Lung (tissue), 12 donors: ENCODE data around the gene XYLT1. TPM values are rescaled to one million over a fixed set of nuclear protein-coding genes. Genes with fewer than 3 reads are reported as not detected.

Source experiments
- ATAC-seq: fragments of 200-7000 bp; cut with Tn5 transposase; one replicate; pipeline ENCODE4 v1.9.1; 2020; ENCODE audit warnings: moderate number of reproducible peaks; ENCODE audit not compliant: insufficient read depth, low FRiP score
- DNase-seq, 3 donors: peaks; one replicate each; pipeline ENCODE4 v3.0.0-alpha.2; 2013 to 2017
- H3K27ac ChIP-seq, 2 donors: one replicate each; pipeline ENCODE4 v1.5.1; 2013; ENCODE audit warnings: mild to moderate bottlenecking in 2 of 2, moderate library complexity in 2 of 2, control low read depth in 1 of 2, inconsistent platforms in 1 of 2, low read depth in 1 of 2, low read length in 1 of 2
- H3K27me3 ChIP-seq, 3 donors: one replicate each; pipeline ENCODE4 v1.5.1; 2013; ENCODE audit warnings: low read length in 2 of 3; ENCODE audit not compliant: control insufficient read depth in 3 of 3, insufficient read depth in 3 of 3
- H3K36me3 ChIP-seq, 4 donors: one replicate each; pipeline ENCODE4 v1.5.1; 2013; ENCODE audit warnings: low read length in 4 of 4, mild to moderate bottlenecking in 1 of 4, moderate library complexity in 1 of 4; ENCODE audit not compliant: control insufficient read depth in 4 of 4, insufficient read depth in 4 of 4
- H3K4me1 ChIP-seq, 5 donors: one replicate each; pipeline ENCODE4 v1.5.1; 2013; ENCODE audit warnings: low read length in 5 of 5, mild to moderate bottlenecking in 2 of 5, moderate library complexity in 1 of 5; ENCODE audit not compliant: control insufficient read depth in 5 of 5, insufficient read depth in 5 of 5
- H3K4me3 ChIP-seq: one replicate; pipeline ENCODE4 v1.5.1; 2013; ENCODE audit warnings: mild to moderate bottlenecking, control low read depth, moderate library complexity
- H3K9ac ChIP-seq, 2 donors: one replicate each; pipeline ENCODE4 v1.5.1; 2013; ENCODE audit warnings: low read length in 2 of 2, control low read depth in 1 of 2; ENCODE audit not compliant: insufficient read depth in 1 of 2
- H3K9me3 ChIP-seq, 4 donors: one replicate each; pipeline ENCODE4 v1.5.1; 2013; ENCODE audit warnings: low read length in 3 of 4, mild to moderate bottlenecking in 1 of 4, moderate library complexity in 1 of 4; ENCODE audit not compliant: control insufficient read depth in 4 of 4, insufficient read depth in 3 of 4
- CTCF ChIP-seq: IDR thresholded peaks from 2 replicates; pipeline ENCODE4 v1.5.1; 2012; ENCODE audit warnings: mild to moderate bottlenecking; ENCODE audit errors: control extremely low read depth, extremely low read depth
- WGBS, 2 donors: extraction: QIAGEN DNeasy Blood & Tissue Kit; methylation state at CpG; one replicate each; pipeline ENCODE4 v1.1.7; 2013; 5-methylcytosine and 5-hydroxymethylcytosine counted together
- polyA plus RNA-seq, 2 donors: library from polyadenylated mRNA; stranded (reverse); fragments of 200-250 nt; gene quantifications; one replicate each; pipeline ENCODE4 v1.2.1, GENCODE V29; 2013
- total RNA-seq, 2 donors: library from RNA; depleted of rRNA in 1 of 2; stranded (reverse); fragments of >200 nt in 1 of 2; gene quantifications; one replicate each; pipeline ENCODE4 v1.2.1, GENCODE V29; 2014 to 2021
- donor health status: control.
- donor health status: control.
- donor health status: Bipolar disorder and iron deficiency.
- donor health status: healthy.
- donor health status: DM: yes; HTN: yes; CAD: no.

The XYLT1 gene
- total and polyA plus RNA-seq, 4 donors = 1.4 to 11.5 (median 6.9) TPM

GRCh38 chr16:17154981-17155380, 315.8 kb downstream of the XYLT1 start:
- Histone ChIP-seq H3K4me1 (peaks cover 0 to 1% (median 0%) of the 10 kb centered on the region in 5 donors), H3K36me3 (no peaks in the 10 kb centered on the region), H3K27me3 (no peaks in the 10 kb centered on the region), H3K4me3 (no peak overlapping the region), H3K9me3 (no peaks in the 10 kb centered on the region), H3K9ac (no peak overlapping the region), H3K27ac (no peak overlapping the region)
- 78 to 81% methylated on average over 2 of the region's 2 CpGs for WGBS, 2 donors
- ATAC-seq = no peak
- no peak for DNase-seq
- TF ChIP-seq CTCF = no peak

- no peak overlapping the region for H3K4me3 ChIP-seq
- no peaks in the 10 kb centered on the region for H3K4me1 ChIP-seq
- no peaks in the 10 kb centered on the region for H3K27me3 ChIP-seq
- 88 to 89% methylated on average over 7 of the region's 7 CpGs for WGBS, 2 donors
- no peak for TF ChIP-seq CTCF
- no peak overlapping the region for H3K9ac ChIP-seq
- H3K9me3 ChIP-seq = no peaks in the 10 kb centered on the region
- no peak overlapping the region for H3K27ac ChIP-seq
- ATAC-seq (no peak), DNase-seq (no peak)
- H3K36me3 ChIP-seq = no peaks in the 10 kb centered on the region
Measured at GRCh38 chr16:17152311-17152710, 318.4 kb downstream of the XYLT1 start.

- ATAC-seq = no peak
- TF ChIP-seq CTCF = no peak
- no peaks in the 10 kb centered on the region for H3K36me3 ChIP-seq
- WGBS, 2 donors = 97 to 98% methylated on average over 5 of the region's 5 CpGs
- no peaks in the 10 kb centered on the region for H3K27me3 ChIP-seq
- H3K9ac ChIP-seq = no peak overlapping the region
- no peak overlapping the region for H3K27ac ChIP-seq
- no peak overlapping the region for H3K4me3 ChIP-seq
- no peaks in the 10 kb centered on the region for H3K9me3 ChIP-seq
- no peak for DNase-seq
- no peaks in the 10 kb centered on the region for H3K4me1 ChIP-seq
Measured at GRCh38 chr16:17151335-17151734, 319.4 kb downstream of the XYLT1 start.

- Histone ChIP-seq H3K36me3 (no peaks in the 10 kb centered on the region), H3K27me3 (no peaks in the 10 kb centered on the region), H3K27ac (no peak overlapping the region), H3K9me3 (no peaks in the 10 kb centered on the region), H3K9ac (no peak overlapping the region), H3K4me3 (no peak overlapping the region), H3K4me1 (no peaks in the 10 kb centered on the region)
- no peak for TF ChIP-seq CTCF
- peak in 1 of 3 donors; percentile 50 for DNase-seq
- 92% methylated on average over 7 of the region's 7 CpGs for WGBS, 2 donors
- no peak for ATAC-seq
Measured at GRCh38 chr16:17149904-17150483, 320.8 kb downstream of the XYLT1 start.
